HPDE6-E6E7 (cell line): ENCODE measurements around the gene HPCAL1.

ENCODE experiments used
- DNase-seq: peaks from one replicate; pipeline ENCODE4 v3.0.0; 2011; ENCODE audit warnings: missing footprints; ENCODE audit errors: extremely low spot score

HPCAL1 gene

DNA sequence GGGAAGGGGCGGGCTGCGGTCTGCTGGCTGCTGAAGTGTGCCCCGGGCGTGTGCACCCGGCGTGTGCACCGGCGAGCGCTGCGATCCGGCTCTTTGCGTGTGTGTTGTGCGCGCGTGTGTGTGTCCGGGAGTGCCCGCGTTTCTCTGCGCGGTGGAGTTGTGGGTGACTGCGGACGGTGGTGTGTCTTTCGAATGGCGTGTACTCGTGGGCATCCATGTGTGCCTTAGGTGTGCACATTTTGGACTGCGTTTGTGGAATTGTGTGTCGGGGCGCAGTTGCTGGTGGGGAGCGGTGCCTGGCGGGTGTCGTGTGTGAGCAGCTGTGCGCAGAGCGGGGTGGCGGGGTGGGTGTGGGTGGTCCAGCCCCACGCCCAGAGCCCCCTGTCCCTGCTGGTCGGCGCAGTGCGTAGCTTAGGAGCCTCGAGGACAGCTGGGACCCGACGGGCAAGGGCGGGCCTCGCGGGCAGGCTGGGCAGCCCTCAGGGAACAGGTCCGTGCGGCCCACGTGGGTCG lies 533 bp downstream of the HPCAL1 start:
- DNase-seq: no peak

DNA sequence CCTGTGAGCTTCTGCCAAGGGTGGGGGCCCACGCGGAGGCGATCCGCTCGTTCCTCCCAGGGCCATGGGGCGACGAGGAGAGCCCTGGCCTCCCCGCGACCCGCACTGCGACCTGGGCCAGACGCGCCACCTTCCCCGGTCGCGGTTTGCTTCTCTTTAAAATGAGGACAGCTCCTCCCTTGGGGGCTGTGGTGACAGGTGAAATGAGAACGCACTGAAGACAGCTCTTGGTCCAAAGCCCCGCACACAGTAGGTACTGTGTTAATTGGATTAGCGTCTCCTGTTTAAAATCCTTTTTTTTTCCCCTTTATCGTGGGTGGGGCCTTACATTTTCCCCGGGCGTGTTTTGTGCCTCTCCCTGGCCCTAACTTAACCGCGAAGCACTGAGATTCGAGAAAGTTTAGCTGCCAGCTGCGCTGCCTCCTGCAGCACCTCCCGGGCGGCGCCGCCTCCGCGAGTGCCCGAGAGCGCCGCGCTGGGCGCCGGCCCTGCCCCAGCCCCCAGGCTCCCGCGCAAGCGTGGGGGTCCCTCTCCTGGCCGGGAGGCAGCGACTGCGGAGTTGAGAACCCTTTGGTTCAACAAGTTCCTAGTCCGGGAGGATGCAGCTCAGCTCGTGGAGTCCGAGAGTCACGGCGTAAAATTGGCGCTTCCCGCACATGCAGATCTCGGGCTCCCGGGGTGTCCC lies 1.1 kb downstream of the HPCAL1 start:
- no peak for DNase-seq

DNA sequence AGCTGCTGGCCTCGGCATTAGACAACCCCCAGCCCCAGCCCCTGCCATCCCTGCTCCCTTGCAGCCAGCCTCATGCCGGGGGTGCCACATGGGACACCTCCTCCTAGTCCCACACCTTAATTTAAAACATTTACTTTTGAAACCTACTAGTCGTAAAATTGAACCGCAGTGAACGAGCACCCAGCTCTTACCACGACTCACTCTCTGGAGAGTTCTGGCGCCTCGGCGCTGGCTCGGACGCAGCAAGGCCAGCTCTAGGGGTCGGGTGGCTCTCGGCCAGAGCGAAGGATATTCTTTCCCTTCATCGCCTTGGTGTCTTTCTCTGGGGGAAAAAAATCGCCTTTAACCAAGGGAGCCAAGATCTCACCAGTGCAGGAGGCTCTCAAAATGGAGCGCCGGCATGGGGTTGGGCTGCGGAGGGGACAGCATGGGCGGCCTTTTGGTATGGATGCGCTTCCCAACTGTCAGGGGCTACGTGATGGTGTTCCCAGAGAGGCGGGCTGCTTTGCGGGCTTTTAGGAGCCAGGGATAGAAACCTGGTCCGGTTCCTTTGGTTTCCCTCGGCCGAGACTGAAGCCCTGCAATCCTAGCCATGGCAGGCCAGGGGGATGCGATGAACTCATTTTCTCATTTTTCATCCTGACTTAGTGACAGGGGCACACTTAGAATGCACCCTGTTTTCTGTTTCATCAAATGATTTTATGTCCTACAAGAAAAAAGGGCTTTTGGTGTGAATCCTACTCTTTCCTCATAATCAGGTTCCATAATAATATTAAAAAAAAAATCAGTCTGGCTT lies 2.0 kb downstream of the HPCAL1 start:
- DNase-seq: no peak

DNA sequence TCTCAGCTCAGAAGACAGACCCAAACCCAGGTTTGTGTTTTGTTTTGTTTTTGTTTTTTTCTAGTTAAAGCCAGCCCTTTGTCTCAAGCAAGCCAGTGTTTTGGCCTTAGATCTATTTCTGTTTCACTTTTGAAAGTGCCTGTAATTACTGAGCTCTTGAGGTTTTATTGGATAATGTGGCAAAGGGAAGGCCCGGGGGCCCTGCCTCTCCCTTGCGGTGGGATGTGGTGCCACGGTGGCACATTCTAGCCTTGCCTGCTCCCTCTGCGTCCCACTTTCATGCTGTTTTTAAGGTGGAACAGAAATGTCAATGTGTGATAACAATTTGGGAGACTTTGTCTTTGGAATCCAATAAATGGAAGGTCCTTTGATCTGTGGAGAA lies 2.5 kb downstream of the HPCAL1 start:
- no peak for DNase-seq

DNA sequence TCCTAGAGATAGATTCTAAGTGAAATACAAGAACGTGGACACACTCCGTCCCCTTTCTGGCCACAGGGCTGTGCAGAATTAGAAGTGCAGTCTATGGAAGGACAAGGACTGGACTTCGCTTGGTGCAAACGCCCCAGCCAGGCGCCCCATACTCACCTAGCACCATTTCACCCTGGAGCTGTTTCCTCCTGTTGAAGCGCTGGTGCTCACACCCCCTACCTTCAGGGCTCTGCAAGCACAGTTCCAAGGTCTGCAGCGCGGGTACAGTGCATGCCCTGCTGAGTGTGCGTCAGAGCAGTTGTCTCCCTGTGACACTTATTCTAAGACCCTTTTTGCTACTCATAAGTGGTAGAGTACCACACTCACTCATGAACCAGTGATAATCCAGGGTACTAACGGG lies 3.0 kb downstream of the HPCAL1 start:
- no peak for DNase-seq

DNA sequence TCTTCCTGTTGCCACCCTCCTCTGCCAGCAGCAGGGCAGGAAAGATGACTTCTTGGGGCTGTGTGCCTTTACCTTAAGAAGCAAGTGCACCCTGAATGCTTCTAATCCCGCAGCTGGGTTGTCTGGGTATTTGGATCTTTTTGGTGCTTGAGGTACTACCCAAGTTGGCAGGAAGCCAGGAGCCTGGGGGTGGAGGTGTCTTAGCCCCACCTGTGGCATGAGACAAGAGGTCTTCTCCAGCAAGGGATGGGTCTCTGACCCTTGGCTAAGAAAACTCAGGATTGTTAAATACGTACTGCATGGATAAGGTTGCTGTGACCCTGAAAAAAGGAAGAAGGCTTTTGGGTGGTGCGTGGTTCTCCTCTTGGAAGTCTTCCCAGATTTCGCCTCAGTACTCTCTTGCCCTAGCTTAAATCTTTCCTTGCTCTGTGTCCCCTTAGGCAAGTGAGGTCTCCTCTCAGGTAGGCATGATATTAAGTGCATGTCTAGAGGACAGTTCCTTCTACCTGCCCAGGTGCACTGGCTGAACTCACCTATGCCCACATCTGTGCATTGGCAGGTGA lies 4.3 kb downstream of the HPCAL1 start:
- DNase-seq: no peak

DNA sequence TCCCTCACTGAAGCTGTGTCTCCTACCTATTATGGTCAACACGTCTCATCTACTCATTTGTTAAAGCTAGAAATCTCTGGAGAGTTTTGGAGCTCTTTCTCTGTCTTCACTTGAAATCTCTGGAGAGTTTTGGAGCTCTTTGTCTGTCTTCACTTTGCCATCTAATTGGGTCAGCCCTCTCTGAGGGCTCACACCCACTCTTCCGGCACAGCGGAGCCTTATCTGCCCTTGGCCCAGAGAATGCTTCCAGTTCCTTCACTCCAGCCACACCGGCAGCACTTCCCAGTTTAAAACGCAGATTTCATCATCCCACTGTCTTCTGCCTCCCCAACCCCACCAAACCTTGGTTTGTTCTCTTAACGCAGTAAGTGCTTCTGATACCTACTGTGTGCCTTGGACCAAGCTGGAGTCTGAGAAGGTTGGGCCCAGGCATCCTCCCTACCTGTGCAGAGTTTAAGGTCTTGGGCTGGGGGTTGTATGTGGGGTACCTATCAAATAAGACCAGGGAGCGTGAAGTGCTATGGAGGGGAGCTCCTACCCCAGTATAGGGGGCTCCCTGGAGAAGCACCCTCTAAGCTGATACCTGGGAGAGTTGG lies 5.0 kb downstream of the HPCAL1 start:
- DNase-seq: no peak

DNA sequence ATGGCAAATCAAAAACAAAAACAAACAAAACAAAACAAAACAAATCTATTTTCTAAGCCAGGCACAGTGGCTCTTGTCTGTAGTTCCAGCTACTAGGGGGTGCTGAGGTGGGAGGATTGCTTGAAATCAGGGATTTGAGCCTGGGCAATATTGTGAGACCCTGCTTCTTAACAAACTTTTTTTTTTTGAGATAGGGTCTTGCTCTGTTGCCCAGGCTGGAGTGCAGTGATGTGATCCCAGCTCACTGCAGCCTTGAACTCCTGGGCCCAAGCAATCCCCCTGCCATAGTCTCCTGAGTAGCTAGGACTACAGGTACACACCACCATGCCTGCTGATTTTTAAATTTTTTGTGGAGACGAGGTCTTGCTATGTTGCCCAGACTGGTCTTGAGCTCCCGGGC lies 6.2 kb downstream of the HPCAL1 start:
- no peak for DNase-seq

DNA sequence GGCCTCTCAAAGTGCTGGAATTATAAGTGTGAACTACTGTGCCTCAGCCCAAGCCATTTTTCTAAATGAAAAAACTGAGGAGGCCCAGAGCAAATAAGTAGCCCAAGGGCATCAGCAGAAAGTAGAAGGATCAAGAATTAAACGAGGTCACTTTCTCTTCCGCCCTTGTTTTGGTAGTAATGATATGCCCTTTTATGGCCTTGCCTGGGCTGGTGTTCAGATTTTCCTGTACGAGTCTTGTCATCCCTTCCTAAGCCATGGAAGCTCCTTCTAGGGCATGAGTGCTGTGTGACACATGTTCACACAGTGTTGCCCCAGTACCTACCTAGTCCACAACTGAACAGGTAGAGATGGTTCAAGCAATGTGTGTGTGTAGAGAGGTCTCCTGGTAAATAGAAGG lies 6.6 kb downstream of the HPCAL1 start:
- DNase-seq: no peak

DNA sequence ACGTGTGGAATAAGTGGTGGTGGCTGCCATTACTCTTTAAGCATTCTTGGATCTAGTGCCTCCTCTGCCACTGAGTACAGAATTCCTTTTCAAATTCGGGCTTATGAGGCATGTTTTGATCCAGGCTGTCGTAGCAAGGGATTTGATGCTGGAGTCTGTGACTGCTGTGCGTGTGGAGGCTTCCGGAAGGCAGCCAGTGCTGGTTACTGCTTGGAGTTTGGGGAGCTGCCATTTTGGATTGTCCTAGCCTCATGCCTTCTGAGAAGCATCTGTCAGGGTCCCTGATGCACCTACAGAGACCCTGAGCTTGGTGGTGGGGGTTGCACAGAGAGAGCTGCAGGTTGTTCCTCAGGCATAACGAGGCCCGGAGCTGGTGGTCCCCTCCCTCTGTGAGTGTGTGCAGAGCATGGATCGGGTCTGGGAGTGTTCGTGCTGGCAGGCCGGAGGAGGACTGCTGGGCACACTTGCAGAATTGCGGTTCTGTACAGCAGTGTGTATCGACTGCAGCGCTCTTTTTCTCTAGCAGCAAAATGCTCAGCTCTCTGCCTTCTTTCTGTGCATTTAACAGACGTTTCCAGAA lies 7.7 kb downstream of the HPCAL1 start:
- no peak for DNase-seq

DNA sequence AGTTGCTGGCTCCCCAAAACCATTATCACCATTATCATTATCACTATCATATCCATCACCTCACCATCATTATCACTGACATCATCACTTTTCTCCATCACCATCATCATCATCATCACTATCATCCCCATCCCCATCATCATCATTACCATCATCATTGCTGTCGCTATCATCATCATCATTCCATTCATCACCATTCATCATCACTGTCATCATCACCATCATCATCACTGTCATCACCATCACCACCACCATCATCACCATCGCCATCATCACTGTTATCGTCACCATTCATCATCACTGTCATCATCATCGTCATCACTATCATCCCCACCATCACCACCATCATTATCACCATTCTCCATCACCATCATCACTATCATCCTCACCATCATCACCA lies 9.0 kb downstream of the HPCAL1 start:
- DNase-seq: no peak

DNA sequence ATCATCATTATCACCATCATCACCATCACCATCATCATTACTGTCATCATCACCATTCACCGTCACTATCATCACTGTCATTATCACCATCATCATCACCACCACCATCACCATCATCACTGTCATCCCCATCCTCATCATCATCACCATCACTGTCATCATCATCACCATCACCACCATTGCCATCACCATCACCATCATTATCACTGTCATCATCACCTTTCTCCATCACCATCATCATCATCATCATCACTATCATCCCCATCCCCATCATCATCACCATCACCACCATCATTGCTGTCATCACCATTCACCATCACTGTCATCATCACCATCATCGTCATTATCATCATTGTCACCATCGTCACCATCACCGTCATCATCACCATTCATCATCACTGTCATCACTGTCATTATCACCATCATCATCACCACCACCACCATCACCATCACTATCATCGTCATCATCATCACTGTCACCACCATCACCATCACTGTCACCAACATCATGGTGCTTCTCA lies 9.8 kb downstream of the HPCAL1 start:
- no peak for DNase-seq

DNA sequence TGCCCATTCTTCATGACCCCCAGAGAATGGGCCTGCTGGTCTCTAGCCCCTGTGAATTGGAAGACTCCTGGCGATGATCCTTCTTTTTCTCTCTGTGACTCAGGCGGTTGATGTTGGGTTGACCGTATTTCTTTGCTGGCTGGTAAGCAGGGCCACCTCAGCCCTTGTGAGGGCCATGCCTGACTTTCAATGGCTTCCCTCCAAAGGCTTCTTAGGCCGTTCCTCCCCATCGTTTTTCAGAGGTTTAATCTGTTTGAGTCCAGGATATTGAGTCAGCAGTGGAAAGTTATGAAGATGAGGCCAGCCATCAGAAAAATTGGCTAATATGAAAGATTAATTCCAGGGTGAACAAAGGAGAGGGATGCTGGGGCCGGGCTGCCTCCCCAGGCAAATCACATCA lies 13.6 kb downstream of the HPCAL1 start:
- DNase-seq: no peak

DNA sequence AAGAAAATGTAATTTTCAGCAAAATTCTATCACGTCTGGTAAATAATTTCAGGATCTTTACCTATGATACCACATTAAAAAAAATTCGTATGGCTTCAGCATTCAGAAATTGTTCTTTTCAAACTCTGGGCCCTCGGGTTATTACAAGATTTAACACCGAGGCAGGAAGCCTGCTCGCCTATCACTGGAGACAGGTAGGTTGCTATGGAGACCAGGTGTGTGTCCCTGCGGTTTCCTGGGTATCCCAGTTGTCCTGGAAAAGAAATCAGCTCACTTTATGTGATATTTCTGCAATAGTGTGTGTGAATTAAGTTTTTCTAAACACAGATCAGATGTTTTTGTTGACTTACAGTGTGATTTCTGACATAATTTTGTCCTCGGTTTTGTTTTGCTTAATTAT lies 14.2 kb downstream of the HPCAL1 start:
- no peak for DNase-seq

DNA sequence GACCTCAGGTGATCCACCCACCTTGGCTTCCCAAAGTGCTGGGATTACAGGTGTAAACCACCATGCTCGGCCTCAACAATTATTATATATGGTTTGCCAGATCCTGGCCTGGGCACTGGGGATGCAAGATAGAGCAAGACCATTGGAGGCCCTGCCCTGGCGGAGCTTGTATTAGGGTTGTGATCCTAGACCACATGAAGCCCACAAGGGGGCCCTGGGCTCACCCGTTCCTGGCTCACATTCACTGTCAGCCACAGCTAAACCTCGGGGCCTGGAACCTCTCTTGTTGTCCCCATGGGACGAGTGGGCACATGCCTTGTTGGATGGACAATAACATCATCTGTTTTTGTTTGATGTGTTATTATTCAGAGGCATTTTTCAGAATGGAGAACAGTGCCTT lies 14.9 kb downstream of the HPCAL1 start:
- no peak for DNase-seq

DNA sequence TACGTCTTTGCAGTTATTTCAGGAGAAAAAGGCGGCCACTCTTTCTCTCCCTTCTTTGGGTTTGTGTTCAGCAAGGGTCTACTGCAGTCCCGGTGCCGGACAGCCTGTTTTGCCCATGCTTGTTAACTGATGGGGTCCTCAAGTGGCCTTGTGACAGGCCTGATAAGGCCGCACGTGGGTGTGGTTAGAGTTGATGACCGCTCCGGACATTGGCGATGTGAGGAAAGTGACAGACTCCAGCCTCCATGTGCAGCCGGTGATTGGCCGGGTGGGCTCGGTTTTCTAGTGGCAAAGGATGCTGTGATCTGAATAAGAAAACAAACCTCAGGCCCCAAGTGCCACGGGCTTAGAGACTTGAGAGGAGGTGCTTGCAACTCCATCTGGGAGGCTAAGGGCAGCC lies 15.6 kb downstream of the HPCAL1 start:
- no peak for DNase-seq

DNA sequence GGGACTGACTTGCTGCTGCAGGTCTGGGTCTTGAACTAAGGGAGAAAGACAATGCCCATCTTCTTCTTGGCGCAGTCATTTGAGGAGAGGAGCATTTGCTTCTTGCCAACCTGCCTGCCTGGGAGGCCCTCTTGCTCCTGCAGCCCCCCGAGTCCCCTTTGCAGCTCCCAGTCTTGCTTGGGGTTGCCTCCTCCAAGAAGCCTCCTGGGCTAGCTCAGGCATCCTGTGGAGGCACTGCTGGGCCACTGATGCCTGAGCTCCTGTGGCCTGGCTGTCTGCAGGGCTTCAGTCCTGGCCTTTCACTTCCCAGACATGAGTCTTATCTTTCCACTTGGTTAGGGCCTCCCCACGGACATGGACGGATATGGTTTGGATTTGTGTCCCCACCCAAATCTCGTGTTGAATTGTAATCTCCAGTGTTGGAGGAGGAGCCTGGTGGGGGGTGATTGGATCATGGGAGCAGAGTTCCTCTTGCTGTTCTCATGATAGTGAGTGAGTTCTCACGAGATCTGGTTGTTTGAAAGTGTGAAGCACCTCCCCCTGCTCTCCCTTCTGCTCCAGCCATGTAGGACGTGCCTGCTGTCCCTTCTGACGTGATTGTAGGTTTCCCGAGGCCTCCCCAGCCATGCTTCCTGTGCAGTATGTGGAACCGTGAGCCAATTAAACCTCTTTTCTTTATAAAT lies 17.3 kb downstream of the HPCAL1 start:
- no peak for DNase-seq

DNA sequence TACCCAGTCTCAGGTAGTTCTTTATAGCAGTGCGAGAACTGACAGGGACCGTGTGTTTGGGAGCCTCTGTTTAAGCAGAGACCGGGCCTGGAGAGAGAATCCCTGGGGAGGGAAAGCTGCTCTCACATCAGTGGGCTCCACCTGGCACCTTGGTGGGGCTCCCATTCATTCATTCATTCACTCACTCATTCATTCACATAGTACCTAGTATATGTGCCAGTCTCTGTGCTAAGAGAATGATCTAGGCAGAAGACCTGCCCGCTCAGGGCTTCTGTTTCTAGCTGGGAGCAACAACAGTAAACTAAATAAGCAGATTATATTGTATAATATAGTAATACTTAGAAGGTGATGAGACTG lies 17.8 kb downstream of the HPCAL1 start:
- DNase-seq: no peak

DNA sequence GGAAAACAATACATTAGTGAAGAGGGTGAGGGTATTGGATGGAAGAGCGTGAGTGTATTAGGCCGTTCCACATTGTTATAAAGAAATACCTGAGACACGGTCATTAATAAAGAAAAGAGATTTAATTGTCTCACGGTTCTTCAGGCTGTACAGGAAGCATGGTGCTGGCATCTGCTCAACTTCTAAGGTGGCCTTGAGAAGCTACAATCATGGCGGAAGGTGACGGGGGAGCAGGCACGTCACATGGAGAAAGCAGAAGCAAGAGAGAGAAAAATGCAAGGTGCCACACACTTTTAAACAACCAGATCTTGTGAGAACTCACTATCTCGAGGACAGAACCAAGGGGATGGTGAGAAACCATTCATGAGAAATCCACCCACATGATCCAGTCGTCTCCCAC lies 18.2 kb downstream of the HPCAL1 start:
- DNase-seq: no peak

DNA sequence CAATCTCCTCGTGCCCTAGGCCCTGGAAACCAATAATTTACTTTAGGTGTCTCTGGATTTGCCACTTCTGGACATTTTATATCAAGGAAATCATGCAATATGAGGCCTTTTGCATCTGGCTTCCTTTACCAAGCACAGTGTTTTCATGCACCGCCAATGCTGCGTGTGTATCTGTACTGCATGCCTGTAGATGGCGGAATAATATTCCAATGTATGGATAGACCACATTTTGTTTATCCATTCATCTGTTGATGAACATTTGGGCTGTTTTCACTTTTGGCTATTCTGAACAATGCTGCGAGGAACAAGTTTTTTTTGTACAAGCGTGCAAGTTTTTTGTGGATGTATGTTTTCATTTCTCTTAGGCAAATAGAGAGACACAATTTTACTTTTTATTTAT lies 18.9 kb downstream of the HPCAL1 start:
- no peak for DNase-seq

DNA sequence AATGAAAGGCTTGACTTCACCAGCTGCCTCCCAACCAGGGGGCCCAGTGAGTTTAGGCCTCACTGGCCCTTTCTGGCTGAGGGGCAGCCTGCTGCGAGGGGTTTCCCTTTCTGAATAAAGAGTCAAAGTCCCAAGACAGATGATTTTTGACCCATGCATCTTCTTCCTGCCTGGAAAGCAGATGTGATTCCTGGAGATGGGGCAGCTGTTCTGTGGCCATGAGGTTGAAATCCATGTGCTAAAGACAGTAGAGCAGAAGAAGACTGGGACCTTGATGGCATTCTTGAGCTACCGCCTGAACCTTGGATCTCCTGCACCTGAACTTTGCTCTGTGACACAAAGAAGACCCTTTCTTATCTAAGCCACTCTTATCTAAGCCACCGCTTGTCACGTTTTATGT lies 19.8 kb downstream of the HPCAL1 start:
- DNase-seq: no peak

DNA sequence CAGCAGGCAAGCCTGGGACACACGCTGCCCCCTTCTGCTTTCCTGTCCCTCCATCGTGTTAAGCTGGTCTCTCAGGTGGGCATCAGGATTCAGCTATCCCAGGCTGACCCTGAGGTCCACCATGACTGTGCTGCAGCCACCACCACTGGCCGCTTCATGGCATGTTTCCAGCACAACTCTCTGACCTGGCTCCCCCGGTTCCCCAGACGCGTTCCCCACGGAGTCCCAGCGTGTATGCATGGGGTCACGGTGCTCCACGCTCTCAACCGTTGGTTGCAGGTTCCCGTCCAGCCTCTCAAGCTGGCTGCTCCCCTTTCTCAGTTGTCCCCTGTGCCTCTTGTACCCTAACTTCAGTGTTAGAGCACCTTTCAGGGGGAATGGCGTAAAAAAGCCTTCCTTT lies 20.3 kb downstream of the HPCAL1 start:
- DNase-seq: no peak
